ENCODE results near the gene NRG2.
A peak's percentile ranks its signal among the peaks of the same experiment; 100 is the strongest.

NRG2 gene

DNA sequence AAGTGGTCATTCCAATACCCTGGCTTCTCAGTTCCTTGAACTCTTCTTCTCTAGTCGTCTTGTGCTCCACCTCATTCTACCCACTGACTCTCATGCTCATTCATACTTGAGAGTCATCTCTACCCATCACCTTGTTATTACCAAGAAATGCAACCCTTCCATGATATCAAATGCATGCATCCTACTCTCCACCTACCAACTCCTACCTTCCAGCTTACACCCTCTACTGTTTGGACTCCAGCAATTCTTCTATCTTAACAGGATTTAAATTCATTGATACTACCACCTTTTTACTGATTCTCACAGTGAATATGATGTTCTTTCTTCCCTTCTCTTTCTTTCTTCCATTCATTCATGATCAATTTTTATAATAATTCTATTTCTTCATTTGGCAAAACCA, 30.7 kb downstream of the NRG2 start:
- DNase-seq (ENCODE audit: insufficient read length, low spot score) = no peak
- no peak for FAIRE-seq
- no peak for TF ChIP-seq POLR2A (IDR thresholded peaks at IDR 0.05; ENCODE audit: low read depth, low read length)

GRCh38 chr5:140011297-140011802, 31.7 kb downstream of the NRG2 start:
- DNase-seq (ENCODE audit: insufficient read length, low spot score) (peak; percentile 25), FAIRE-seq (peak; percentile 36)

GRCh38 chr5:140010798-140011197, 32.3 kb downstream of the NRG2 start:
- no peak for TF ChIP-seq POLR2A (IDR thresholded peaks at IDR 0.05; ENCODE audit: low read depth, low read length)
- FAIRE-seq = no peak
- DNase-seq (ENCODE audit: insufficient read length, low spot score) = no peak

More at GRCh38 chr5:140011297-140011802, 31.7 kb downstream of the NRG2 start:
- no peak for TF ChIP-seq POLR2A (IDR thresholded peaks at IDR 0.05; ENCODE audit: low read depth, low read length)

GRCh38 chr5:140007311-140007710, 35.8 kb downstream of the NRG2 start:
- FAIRE-seq (no peak), DNase-seq (ENCODE audit: insufficient read length, low spot score) (no peak)
- no peak for TF ChIP-seq POLR2A (IDR thresholded peaks at IDR 0.05; ENCODE audit: low read depth, low read length)

GRCh38 chr5:140005145-140005591, 37.9 kb downstream of the NRG2 start:
- FAIRE-seq = no peak
- DNase-seq (ENCODE audit: insufficient read length, low spot score) = no peak
- TF ChIP-seq POLR2A (IDR thresholded peaks at IDR 0.05; ENCODE audit: low read depth, low read length) = no peak

DNA sequence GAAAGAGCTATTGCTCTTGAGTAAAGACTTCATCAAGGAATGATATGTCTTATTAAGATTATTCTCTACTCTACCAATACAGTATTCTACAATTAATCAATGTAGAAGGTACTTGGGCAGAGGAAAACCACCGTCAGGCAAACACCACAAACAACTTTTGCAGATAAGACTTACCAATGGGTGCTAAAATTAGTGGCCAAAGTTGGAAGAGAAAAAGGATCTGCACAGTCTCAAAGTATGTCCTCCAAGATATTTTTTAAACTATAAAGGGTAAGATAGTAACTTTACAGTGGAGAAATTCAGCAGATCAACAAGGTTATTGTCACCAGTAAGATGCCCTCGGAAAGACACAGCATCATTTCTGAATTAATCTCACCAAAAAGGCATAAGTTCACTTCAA, 38.9 kb downstream of the NRG2 start:
- TF ChIP-seq POLR2A (IDR thresholded peaks at IDR 0.05; ENCODE audit: low read depth, low read length) = no peak
- no peak for DNase-seq (ENCODE audit: insufficient read length, low spot score)
- no peak for FAIRE-seq

DNA sequence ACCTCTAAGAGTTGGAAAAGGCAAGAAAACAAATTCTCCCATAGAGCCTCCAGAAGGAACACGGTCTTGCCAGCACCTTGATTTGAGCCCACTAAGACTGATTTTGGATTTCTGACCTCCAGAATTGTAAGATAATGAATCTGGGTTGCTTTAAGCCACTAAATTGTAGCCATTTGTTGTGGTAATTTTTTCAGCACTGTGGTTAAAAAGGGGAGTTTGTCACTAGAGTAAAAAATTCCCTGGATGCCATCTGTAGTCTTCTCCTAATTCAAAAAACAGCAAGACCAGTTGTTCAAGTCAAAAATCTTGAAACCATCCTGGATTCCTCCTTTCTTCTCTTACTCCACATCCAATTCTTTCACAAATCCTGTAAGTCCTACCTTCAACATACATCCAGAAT, 39.6 kb downstream of the NRG2 start:
- no peak for DNase-seq (ENCODE audit: insufficient read length, low spot score)
- FAIRE-seq = no peak
- TF ChIP-seq POLR2A (IDR thresholded peaks at IDR 0.05; ENCODE audit: low read depth, low read length) = no peak

DNA sequence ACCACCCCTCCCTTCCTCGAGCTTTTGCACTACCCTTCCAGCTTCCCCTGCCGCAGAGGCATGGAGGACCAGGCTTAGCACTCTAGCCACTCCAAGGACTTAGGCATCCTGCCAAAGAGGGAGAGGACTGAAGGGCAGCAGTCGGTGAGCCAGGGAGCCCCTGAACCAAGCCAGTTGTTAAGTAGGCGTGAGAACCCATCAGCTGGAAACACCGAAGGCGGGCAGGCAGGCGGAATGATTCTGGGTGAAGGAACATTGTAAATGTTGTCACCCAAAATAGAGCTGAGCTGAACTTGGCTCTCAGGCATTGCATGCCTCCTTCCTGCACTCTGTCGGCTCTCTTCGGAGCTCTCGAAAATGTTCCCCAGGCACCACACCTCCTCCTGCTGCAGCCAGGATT, 42.8 kb downstream of the NRG2 start:
- DNase-seq (ENCODE audit: insufficient read length, low spot score) (no peak), FAIRE-seq (no peak)
- no peak for TF ChIP-seq POLR2A (IDR thresholded peaks at IDR 0.05; ENCODE audit: low read depth, low read length)

DNA sequence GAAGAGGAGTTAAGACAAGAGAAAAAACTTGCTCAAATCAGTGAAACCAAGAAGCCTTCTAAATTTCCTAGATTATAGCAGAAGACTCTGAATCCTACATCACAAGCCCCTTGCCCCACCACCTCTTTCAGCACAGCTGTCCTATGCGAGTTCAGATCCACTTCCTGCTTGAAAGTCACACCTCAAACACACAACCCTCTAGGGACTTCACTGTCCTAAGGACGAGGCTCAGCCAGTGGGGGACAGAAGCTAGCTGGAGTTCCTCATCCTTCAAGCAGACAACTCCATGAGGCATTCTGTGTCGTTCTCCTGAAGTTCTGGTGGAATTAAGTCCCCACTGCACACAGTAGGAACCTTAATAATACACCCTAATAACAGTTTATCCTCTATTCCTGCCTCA, 44.3 kb downstream of the NRG2 start:
- FAIRE-seq (no peak), DNase-seq (ENCODE audit: insufficient read length, low spot score) (no peak)
- no peak for TF ChIP-seq POLR2A (IDR thresholded peaks at IDR 0.05; ENCODE audit: low read depth, low read length)

- FAIRE-seq = no peak
- no peak for DNase-seq (ENCODE audit: insufficient read length, low spot score)
- TF ChIP-seq POLR2A (IDR thresholded peaks at IDR 0.05; ENCODE audit: low read depth, low read length) = no peak
Observed at GRCh38 chr5:139997276-139997675, 45.8 kb downstream of the NRG2 start.

DNA sequence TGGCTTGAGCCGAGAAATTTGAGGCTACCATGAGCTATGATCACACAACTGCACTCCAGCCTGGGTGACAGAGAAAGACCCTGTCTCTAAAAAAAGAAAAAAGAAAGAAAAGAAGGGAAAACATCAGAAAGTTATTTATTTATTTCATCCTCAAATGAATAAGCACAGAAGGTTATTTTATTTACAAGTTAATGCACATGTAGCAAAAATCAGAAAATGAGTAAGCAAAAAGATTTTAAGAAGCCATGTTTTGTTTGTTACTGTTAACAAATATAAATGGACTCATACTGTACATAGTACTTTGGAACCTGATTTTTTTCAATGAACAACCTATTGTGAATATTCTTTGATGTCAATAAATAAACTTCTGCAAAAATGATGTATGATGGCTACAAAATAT, 47.2 kb downstream of the NRG2 start:
- DNase-seq (ENCODE audit: insufficient read length, low spot score) (no peak), FAIRE-seq (no peak)
- no peak for TF ChIP-seq POLR2A (IDR thresholded peaks at IDR 0.05; ENCODE audit: low read depth, low read length)

DNA sequence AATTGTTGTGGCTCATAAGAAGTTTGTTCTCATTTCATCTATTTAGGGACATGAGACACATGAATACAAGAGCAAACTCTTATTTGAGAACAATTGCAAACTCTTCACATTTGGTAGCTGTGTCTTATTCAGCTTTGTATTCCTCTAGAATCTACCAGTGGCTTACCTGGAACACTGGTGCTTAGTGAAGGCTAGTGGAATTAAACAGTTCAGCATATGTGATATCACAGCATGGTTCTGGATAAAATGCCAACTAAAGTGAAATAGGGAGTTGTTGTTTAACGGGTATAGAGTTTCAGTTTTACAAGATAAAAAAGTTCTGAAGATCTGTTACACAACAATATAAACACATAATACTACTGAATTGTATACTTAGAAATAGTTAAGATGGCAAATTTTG, 48.9 kb downstream of the NRG2 start:
- no peak for FAIRE-seq
- no peak for TF ChIP-seq POLR2A (IDR thresholded peaks at IDR 0.05; ENCODE audit: low read depth, low read length)
- DNase-seq (ENCODE audit: insufficient read length, low spot score) = no peak

DNA sequence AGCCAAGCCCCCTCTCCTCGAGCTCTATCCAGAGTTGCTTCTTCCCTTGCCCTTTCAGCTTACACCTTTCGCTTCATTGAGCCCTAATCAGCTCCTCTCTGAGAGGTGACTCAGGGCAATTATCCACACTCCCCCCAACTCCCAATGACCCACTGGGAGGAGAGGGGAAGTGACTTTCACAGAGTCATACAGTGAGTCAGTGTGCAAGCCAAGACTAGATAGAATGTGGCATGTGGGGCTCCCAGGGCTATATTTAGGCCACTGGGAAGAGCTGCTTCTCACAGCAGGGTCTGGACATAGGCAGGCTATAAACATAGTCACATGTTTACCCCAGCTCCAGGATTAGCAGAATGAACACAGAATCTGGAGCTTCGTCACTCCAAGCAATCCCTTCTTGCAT, 57.4 kb downstream of the NRG2 start:
- peak; percentile 84 for DNase-seq (ENCODE audit: insufficient read length, low spot score)
- no peak for TF ChIP-seq POLR2A (IDR thresholded peaks at IDR 0.05; ENCODE audit: low read depth, low read length)
- peak; percentile 91 for FAIRE-seq

DNA sequence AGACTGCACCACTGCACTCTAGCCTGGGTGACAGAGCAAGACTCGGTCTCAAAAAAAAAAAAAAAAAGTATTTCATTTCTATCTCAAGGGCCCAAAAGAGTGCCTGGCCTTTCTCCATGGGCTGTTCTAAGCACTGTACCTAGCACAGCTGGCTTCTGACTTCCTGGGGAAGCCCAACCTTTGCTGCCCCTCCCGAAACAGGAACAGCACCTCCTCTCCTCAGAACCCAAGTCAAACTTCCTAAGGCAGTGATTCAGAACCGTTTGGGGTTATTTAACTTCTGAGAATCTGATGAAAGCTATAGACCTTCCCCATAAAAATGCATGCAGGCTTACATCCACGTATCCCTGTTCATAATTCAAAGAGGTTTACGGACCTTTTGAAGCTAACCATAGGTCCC, 57.8 kb downstream of the NRG2 start:
- DNase-seq (ENCODE audit: insufficient read length, low spot score) (peak; percentile 34), FAIRE-seq (no peak)
- no peak for TF ChIP-seq POLR2A (IDR thresholded peaks at IDR 0.05; ENCODE audit: low read depth, low read length)

GRCh38 chr5:139984816-139985215, 58.3 kb downstream of the NRG2 start:
- DNase-seq (ENCODE audit: insufficient read length, low spot score) (no peak), FAIRE-seq (no peak)
- TF ChIP-seq POLR2A (IDR thresholded peaks at IDR 0.05; ENCODE audit: low read depth, low read length) = no peak

GRCh38 chr5:139982975-139983240, 60.2 kb downstream of the NRG2 start:
- no peak for TF ChIP-seq POLR2A (IDR thresholded peaks at IDR 0.05; ENCODE audit: low read depth, low read length)
- no peak for FAIRE-seq
- DNase-seq (ENCODE audit: insufficient read length, low spot score) = no peak

Data from H54 (cell line).